NCI-H1694 (cell line): ENCODE results near the gene SLC37A1.

Experiments used
- DNase-seq: peaks from one replicate; lab custom pipeline; 2025; lab: John Stamatoyannopoulos, UW

SLC37A1 gene

DNA sequence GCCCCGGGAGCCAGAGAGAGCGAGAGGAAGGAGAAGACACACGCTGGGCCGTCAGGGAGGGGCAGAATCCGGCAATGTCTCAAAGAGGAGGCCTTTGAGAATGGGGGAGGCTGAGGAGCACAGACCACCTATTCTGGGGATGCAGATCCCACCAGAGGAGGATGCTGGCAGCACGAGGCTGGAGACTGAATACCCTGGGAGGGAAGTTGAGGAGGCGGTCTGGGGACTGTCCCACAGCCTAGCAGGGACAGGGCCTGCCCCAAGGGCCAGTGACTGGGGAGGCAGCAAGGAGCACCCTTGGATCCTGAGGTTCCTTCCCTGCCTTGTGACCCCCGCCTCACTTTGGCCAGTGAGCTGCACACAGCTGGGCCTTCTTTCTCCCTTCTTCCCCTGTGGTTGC lies 49.2 kb downstream of the SLC37A1 start:
- no peak for DNase-seq

DNA sequence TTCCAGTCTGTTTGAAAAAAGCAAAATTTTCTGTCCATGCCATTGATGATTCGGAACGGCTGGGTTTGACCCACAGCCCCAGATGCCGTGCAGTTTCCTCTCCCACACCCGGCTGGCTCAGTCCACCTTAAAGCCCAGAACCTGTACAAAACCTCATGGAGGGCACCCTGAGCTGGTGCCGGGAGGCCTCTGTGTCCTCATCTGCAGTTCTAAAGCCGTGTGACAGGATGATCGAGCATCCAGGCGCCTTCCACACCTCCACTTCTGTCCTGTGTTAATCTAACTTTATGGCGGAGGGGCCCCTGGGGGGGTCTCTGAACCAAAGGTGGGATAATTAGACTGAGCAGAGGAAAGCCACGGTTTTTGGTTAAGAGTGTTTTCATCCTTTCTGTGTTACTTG lies 49.6 kb downstream of the SLC37A1 start:
- no peak for DNase-seq

DNA sequence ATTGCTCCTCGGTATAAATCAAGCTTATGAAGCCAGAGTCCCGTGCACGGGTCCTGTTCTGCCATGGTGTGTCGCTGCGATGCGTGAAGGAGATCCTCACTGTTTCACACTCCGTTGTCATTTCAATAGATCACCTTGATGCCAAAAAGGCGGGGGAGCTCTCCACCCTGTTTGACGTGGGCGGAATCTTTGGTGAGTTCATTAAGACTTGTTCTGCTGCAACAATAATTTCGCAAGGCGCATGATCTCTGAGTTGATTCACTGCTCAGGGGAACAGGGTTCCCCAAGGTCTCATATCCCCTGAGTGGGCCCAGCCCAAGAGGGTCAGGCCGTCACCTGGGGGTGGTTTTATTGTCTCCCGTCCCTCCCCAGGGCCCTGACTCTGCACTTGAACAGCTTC lies 50.0 kb downstream of the SLC37A1 start:
- DNase-seq = no peak

DNA sequence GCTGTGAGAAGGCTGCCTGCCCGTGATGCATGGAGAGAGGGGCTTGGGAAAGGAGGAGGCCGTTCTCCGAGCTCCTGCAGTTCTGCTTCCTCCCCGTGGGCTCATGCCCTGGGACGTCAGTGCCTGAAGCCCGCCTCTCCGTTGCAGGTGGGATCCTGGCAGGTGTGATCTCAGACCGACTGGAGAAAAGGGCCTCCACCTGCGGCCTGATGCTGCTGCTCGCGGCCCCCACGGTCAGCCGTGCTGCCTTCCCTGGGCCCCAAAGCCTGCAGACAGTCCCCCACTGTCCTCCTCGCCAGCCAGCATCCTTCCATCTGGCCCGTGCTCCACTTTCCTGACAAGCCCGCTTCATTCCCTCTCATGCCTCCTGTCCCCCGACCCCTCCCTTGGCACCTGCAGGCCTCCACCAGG lies 50.9 kb downstream of the SLC37A1 start:
- no peak for DNase-seq

DNA sequence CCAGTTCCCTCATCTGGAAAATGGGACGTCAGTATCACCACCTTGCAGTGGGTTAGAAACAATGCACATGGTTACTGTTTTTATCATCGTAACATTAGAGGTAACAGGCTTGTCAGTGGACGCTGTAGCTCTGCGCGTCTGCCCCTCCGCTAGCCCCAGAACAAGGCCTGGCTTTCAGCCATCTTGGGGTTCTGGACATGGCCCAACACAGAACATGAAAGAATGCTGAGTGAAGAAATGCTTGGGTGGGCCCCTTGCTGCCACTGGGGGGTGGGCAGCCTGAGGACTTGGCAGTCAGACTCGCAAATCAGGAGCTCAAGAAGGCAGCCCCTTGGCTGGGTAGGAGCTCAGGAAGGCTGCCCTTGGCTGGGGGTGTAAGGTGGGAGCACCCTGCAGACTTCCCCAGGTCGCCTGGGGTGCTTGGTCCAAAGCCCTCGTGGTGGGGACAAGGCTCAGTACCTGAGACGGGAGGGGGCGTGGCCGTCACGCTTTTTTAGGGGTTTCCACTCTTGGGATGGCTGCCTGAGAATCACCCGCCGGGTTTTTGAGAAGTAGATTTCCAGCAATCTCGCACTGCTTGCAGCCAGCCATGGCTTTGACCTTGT lies 51.7 kb downstream of the SLC37A1 start:
- DNase-seq = no peak

DNA sequence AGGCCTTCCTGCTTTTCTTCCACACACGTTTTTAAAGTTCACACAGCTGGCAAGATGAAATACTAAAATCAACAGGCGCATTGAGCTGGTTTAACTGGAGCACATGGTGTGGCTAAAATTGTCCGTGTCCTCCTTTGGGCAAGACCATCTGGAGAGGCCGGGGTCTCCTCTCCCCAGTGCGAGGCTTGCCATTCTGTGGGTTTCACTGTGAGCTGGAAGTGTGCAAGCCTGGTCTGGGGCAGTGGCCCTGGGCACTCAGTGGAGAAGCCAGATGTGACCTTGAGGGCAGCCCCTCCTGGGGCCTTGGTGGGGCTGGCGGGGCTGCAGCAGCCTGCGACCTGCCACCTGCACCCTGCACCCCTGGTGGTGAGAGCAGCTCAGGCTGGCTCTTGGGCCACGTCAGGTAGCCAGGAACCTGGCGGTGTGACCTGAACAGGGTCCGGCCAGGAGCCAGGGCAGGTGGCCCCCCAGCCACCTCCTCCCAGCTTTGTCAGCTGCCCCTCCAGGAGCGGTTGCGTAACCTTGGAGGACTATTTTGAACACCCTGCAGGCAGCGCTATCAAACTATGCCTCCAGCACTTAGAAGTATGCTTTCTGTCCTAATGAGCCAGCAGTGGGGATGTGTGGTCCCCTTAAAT lies 52.4 kb downstream of the SLC37A1 start:
- no peak for DNase-seq

DNA sequence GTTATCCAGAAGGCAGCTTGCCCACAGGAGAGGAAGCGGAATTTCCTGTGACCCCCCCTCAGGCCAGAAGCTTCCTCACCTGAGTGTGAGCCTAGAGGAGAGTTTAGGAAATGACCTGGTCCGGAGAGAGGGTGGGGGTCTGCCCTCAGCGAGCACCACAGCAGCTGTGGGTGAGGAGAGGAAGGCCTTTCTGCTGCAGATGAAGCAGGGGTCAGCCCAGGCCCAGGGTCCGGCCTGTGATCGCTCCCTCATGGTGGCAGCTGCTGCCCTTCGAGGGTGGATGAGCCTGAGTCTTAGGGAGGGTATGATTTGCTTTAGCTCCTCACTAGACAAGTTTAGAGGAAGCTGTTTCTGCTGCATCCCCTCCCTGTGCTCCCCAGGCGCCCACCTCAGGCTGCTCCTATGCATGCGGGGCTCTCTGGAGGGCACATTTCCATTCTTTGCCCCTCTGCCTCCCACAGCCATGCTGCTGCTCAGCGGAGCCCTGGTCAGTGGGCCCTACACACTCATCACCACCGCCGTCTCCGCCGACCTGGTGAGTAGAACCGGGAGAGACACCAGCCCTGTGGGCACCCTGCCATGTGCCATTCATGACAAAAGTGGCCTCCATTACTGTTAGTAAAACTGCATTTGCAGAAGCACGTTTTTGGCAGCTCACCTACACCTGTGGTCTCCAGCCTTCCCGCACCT lies 53.0 kb downstream of the SLC37A1 start:
- no peak for DNase-seq

DNA sequence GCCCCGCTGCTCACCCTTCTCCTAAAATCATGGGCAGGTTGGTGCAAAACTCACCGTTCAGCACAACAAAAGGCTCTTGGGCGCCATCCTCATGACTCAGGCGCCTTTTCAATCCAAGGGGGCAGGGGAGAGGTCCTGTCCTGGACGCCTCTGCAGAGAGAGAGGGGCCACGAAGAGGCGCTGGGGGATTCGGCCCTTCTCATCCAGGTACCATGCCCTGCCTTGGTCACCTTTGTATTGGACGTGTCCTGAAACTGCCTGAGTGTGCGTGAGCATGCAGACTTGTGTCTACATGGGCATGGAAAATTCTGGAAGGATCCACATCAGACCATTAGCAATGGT lies 53.5 kb downstream of the SLC37A1 start:
- no peak for DNase-seq

DNA sequence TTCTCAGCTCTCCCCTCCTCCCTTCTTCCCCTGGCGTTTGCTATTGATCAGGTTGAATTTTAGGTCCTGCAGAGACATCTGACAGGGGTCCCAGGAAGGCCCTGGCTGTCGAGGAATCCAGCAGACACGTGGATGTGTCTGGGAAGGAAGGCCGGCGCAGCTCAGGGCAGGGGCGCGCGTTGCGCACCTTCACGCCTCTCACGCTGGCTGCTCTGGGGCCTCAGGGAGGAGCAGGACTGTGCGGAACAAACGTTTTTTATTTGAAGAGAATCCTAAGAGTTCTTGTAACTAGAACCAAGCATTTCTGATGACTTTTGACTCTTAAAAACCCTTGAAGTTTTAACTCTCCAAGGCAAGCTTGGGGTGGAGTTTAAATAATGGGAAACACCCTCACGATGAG lies 54.2 kb downstream of the SLC37A1 start:
- DNase-seq = no peak

DNA sequence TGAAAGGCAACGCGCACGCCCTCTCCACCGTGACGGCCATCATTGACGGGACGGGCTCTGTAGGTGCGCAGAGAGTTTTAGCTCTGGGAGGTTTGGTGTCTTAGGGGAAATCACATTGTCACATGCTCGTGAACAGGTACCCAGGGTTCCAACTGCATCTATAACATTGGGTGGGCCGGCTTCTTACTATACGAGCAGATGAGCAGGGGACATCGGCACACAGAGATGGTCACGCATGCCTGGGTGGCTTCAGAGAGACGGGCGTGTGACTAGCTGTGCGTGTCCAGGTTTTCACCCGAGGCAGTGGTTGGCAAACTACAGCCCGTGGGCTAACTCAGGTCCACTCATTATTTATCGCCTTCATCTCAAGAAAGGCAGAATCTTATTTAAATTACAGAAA lies 54.7 kb downstream of the SLC37A1 start:
- no peak for DNase-seq

DNA sequence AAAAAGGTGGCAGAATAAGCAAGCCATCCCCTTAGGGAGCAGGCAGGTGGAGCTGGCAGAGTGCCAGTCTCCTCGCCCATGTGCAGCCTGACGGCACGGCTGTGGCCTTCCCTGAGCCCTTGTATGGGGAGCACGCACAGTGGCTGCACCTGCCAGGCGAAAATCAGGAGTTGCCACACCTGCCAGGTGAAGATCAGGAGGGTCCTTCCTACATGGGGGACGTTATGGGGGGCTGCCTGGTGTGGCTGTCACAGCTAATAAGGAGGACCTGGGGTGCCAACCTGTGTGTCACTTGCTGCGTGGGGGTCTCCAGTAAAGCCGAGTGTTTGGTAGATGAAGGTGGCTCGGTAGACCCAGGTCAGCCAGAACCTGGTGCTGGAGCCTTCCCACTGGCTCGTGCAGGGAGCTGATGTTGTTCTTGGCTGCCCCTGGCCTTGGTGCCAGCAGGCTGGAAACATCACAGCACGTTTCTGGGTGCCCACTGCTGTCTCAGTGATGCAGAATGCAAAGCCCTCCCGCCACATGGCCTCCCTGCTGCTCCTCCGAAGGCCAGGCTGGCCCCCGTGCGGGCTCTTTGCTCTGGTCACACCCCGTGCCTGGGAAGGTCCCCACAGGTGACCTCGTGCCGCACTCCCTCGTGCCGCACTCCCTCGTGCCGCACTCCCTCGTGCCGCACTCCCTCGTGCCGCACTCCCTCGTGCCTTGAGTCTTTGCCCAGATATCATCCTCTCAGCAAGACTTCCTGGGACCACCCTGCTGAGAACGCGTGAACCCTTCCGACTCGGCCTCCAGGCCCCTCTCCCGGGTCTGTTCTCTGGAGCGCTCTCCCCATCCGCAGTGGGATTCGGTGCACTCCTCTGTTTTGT lies 55.4 kb downstream of the SLC37A1 start:
- no peak for DNase-seq

DNA sequence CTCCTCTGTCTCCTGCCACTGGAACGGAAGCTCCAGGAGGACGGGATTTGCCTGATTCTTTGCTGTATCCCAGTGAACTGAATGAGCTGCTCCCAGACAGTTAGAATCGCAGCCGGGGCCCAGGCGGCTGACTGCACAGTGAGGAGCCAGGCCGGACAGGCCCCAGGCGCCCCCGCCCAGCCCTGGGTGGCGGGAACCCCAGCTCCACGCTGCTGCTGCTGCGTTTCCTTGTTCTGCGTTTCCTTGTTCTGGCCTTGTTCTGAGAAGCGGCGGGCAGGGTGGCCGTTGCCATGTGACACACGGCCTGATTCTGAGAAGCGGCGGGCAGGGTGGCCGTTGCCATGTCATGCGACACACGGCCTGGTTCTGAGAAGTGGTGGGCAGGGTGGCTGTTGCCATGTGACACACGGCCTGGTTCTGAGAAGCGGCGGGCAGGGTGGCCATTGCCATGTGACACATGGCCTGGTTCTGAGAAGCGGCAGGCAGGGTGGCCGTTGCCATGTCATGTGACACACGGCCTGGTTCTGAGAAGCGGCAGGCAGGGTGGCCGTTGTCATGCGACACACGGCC lies 56.2 kb downstream of the SLC37A1 start:
- DNase-seq = no peak

DNA sequence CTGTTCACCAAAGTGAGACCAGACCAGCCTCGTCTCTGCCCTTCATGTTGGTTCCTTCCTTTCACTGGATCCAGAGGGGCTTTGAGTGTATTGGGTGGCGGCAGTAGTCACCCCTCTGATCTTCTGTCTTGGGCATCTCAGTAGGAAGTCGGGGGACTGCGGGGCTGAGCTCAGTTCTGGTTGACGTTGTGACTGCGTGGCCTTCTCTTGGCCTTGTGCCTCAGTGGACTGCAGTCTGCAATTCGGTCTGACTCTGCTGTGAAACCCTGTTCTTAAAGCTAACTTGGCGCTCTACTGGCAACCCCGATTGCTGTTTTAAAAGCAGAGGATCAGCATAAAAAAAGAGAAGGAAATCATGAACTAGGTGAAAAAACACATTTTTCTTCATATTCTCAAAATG lies 56.7 kb downstream of the SLC37A1 start:
- DNase-seq = no peak

DNA sequence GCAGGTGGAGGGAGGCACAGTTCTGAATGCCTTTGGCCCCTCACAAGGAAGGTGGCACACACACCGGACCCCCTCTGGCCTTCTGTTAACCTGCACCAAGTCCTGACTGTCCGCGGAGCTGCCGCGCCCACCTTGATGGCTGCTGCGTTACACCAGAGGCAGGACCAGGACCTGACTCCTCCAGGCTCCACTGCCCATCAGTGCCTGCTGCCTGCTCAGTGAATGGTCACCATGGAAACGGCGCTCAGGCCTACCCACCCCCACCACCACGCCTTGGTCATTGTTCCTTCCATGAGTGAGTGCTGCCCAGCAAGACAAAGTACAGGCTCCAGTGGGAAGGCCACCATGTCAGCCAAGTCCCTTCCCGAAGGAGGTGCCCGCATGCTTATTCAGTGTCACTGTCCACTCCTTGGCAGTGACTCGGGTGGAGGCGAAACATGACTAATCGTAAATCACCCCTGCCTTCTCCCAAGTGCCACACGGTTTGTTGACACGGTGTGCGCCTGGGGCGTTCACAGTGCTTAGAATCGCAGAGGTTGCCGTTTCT lies 57.3 kb downstream of the SLC37A1 start:
- no peak for DNase-seq

DNA sequence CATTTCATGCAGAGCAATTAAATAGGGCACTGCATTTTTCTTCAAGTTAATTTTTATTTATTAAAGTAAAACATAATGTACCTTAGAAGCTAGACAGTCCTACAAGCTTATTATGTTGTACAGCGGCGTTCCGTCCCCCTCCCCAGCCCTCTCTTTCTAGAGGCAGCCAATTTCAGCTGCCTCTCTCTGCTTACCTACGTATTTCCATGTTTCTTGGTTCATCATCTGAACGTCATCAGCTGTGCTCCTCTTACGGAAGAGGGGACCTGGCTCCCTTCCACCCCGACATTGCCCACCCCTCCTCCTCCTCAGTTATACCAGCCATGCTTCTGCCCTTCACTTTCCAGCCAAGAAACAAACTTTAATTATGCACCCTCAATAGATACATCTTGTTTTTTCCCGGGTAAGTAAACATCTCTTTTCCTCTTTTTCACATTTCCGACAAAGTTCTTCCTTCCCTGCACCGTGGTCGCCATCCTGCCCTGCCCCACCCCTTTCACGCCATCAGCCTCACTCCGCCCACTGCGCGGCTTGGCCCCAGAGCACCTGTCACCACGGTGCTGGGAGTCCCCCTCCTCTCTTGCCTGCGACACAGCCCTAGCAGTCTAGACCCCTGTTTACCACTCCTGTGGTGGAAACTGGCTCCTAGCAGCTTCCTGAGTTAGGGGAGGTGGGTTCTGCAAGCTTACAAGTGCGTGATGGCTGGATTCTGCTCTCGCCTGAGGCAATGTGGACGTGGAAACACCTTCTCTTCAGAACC lies 57.9 kb downstream of the SLC37A1 start:
- DNase-seq = no peak

DNA sequence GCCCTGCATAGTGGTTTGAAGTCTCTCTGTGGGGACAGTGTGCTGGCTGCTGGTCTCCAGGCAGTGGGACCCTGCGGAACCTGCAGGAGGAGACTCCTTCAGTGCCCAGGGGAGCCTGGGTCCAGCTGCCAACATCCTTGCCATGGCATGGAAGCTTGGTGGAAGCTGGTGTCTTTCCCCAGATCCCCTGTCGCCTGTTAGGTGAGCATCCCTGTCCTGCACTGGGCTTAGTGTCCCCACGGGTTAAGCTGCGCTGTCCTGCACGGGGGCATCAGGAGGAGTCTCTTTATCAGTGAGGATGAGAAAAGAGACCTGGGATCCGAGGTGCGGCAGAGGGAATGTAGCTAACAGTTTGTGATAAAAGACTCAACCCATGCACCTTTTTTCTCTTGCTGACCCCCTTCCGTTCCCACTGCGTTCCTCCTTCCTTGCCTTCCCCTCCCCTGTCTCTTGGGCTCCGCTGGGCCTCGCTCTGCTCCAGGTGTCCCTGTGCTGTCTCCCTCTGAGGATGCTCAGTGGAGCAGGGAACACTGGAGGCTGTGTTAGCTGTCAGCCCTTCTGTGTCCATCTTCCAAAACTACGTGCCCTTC lies 59.3 kb downstream of the SLC37A1 start:
- DNase-seq = no peak

DNA sequence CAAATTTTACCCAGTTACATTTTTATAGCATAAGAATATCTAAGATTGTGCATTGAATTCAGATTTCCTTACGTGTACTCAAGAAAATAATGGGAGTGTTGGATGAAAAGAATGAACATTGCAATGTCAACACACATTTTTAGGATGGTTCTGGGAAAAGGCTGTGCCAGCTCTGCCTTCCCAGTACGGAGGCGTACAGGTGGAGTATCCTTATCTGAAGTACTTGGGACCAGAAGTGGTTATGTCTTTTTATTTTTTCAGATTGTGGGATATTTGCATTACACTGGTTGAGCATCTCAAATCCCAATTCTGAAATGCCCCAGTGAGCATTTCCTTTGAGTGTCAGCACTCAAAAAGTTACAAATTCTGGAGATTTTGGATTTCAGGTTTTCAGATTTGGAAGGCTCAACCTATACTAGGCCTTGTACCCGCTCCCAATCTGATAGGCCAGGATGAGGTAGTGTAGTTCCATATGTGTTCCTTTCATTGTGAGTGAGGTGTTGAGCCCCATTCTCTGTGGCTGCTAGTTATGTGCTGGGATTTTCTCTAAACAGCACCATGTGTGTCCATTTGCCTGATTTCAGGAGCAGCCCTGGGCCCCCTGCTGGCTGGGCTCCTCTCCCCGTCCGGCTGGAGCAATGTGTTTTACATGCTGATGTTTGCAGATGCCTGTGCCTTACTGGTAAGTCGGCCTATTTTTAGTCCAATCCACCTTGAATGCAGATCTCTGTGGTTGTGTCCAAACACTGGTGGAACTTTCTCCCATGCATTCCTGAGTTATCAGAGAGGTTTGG lies 60.8 kb downstream of the SLC37A1 start:
- no peak for DNase-seq

DNA sequence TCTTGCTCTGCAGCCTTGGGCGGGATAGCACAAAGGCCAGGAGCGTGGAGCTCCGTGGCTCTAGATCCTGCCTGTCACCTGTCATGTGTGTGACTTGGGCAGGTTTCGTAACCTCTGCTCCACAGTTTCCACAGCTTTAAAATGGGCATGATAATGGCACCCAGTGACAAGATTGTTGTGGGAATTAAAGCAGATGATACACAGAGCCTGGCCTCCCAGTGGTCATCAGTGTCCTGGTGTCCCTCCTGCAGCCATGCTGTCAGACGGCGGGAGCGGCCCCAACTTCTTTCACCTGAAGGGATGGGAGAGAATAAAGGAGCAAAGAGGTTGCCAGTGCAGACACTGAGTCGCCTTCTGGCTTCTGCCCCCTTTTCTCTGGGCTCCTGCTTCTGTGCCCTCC lies 61.5 kb downstream of the SLC37A1 start:
- DNase-seq = no peak

DNA sequence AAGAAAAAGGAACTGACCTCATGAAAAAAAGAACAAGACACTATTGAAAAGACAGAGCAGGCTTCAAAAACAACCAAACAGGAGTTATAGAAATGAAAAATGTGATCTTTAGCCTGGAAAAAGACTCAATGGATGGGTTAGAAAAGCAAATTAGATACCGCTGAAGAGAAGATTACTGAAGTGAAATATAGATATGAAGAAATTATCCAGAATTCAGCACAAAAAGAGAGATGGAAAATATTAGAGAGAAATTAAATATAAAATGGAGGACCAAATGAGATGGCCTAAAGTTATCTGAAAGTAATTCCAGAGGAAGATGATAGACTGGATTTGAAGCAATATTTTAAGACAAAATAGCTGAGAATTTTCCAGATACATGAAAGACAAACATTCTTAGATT lies 63.0 kb downstream of the SLC37A1 start:
- no peak for DNase-seq

DNA sequence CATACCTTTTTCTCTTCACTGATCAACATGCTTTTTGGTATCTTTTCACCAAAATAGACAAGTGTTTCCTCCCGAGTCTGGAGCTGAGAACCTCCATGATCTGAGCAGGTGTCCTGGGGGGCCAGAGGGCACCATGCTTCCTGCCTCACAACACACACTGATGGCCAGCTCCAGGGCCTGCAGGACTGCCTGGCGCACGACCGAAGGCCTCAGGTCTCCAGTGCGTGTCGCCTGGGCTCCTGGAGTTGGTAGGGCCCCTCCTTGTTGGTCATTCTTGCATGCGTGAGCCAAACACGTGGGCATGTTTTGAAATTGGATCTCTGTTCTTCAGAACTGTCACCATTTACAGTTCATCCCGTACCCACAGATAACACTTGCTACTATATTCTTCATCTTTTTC lies 64.4 kb downstream of the SLC37A1 start:
- no peak for DNase-seq
